Measurements from ENCODE around the gene LTBP1. TPM values are rescaled to one million over a fixed set of nuclear protein-coding genes. Genes with fewer than 3 reads are reported as not detected.

LTBP1 gene
- total and polyA plus RNA-seq, 2 donors (not counting 1 experiment from before 2014, with no cell fraction given), result 0.69 TPM; not detected in 1

GRCh38 chr2:32993005-32993539, 46.3 kb downstream of the LTBP1 start:
- WGBS (ENCODE audit: insufficient coverage), result 93% methylated on average over 7 of the region's 8 CpGs
- H4K20me1 ChIP-seq (ENCODE audit: control insufficient read depth, insufficient read depth, low read length, poor library complexity, severe bottlenecking), result no peaks in the 10 kb centered on the region
- H3K4me2 ChIP-seq (replicated peaks; ENCODE audit: low read depth, low read length, poor library complexity, severe bottlenecking), result no peak overlapping the region
- intact Hi-C loops (cut with micrococcal nuclease), result no loop called here
- H3K79me2 ChIP-seq (ENCODE audit: control insufficient read depth, insufficient read depth, low read length), result no peaks in the 10 kb centered on the region
- peaks cover 0 to 4% (median 0%) of the 10 kb centered on the region in 3 donors for H3K9me3 ChIP-seq (ENCODE audit: control extremely low read depth in 1 of 3, control insufficient read depth in 2 of 3, insufficient read depth in 1 of 3, low read length in 2 of 3)
- no peak for TF ChIP-seq EZH2 (IDR thresholded peaks at IDR 0.05; ENCODE audit: borderline replicate concordance, insufficient read depth, low read depth, low read length, poor library complexity, severe bottlenecking)
- no peak for TF ChIP-seq CTCF (IDR thresholded peaks at IDR 0.05)
- DNase-seq (no peak), ATAC-seq (ENCODE audit: low read depth) (no peak)
- no peaks in the 10 kb centered on the region for H3K36me3 ChIP-seq (replicated peaks in 1 of 2; ENCODE audit: control extremely low read depth in 1 of 2, control insufficient read depth in 1 of 2, extremely low read depth in 1 of 2, insufficient read depth in 2 of 2, low read length in 1 of 2)
- POLR2A ChIA-PET, result no interaction called here
- H3K27me3 ChIP-seq (replicated peaks in 1 of 4; ENCODE audit: control extremely low read depth in 1 of 4, control insufficient read depth in 3 of 4, insufficient read depth in 4 of 4, low read length in 3 of 4), result no peaks in the 10 kb centered on the region
- H3K27me3 Mint-ChIP-seq, result peaks cover 6% of the 10 kb centered on the region
- H3K27ac Mint-ChIP-seq, result no peak overlapping the region
- no peak overlapping the region for H3K9ac ChIP-seq (ENCODE audit: low read length)
- no peak overlapping the region for H3K4me3 Mint-ChIP-seq
- H2AFZ ChIP-seq (ENCODE audit: insufficient read depth, low read depth, low read length, poor library complexity, severe bottlenecking), result no peak overlapping the region
- no peaks in the 10 kb centered on the region for H3K9me3 Mint-ChIP-seq (ENCODE audit: insufficient read depth)
- H3K4me1 Mint-ChIP-seq, result no peaks in the 10 kb centered on the region
- H3K27ac ChIP-seq (ENCODE audit: low read length in 2 of 2), result no peak overlapping the region
- no peak overlapping the region for H3K4me3 ChIP-seq (ENCODE audit: control extremely low read depth in 1 of 5, extremely low read depth in 1 of 5, insufficient read depth in 1 of 5, low read depth in 2 of 5, low read length in 4 of 5)
- CTCF ChIA-PET, result no interaction called here
- H3K4me1 ChIP-seq (ENCODE audit: control insufficient read depth in 2 of 2, insufficient read depth in 2 of 2, low read length in 2 of 2), result no peaks in the 10 kb centered on the region

- no peak overlapping the region for H3K27ac ChIP-seq (ENCODE audit: low read length in 2 of 2)
- no CpG with 5 or more reads among the region's 2 CpGs for WGBS (ENCODE audit: insufficient coverage)
- no peak for TF ChIP-seq EZH2 (IDR thresholded peaks at IDR 0.05; ENCODE audit: borderline replicate concordance, insufficient read depth, low read depth, low read length, poor library complexity, severe bottlenecking)
- TF ChIP-seq CTCF (IDR thresholded peaks at IDR 0.05), result no peak
- Mint-ChIP-seq H3K9me3 (ENCODE audit: insufficient read depth) (no peaks in the 10 kb centered on the region), H3K4me3 (no peak overlapping the region), H3K4me1 (no peaks in the 10 kb centered on the region), H3K27me3 (peaks cover 3% of the 10 kb centered on the region), H3K27ac (no peak overlapping the region)
- no peak overlapping the region for H3K4me2 ChIP-seq (replicated peaks; ENCODE audit: low read depth, low read length, poor library complexity, severe bottlenecking)
- DNase-seq, result no peak
- H4K20me1 ChIP-seq (ENCODE audit: control insufficient read depth, insufficient read depth, low read length, poor library complexity, severe bottlenecking), result no peaks in the 10 kb centered on the region
- intact Hi-C loops (cut with micrococcal nuclease), result no loop called here
- no peaks in the 10 kb centered on the region for H3K36me3 ChIP-seq (replicated peaks in 1 of 2; ENCODE audit: control extremely low read depth in 1 of 2, control insufficient read depth in 1 of 2, extremely low read depth in 1 of 2, insufficient read depth in 2 of 2, low read length in 1 of 2)
- POLR2A ChIA-PET, result no interaction called here
- ATAC-seq (ENCODE audit: low read depth), result no peak
- H3K9me3 ChIP-seq (ENCODE audit: control extremely low read depth in 1 of 3, control insufficient read depth in 2 of 3, insufficient read depth in 1 of 3, low read length in 2 of 3), result peaks cover 0 to 4% (median 0%) of the 10 kb centered on the region in 3 donors
- CTCF ChIA-PET, result no interaction called here
- no peak overlapping the region for H2AFZ ChIP-seq (ENCODE audit: insufficient read depth, low read depth, low read length, poor library complexity, severe bottlenecking)
- H3K9ac ChIP-seq (ENCODE audit: low read length), result no peak overlapping the region
- H3K79me2 ChIP-seq (ENCODE audit: control insufficient read depth, insufficient read depth, low read length), result no peaks in the 10 kb centered on the region
- no peaks in the 10 kb centered on the region for H3K27me3 ChIP-seq (replicated peaks in 1 of 4; ENCODE audit: control extremely low read depth in 1 of 4, control insufficient read depth in 3 of 4, insufficient read depth in 4 of 4, low read length in 3 of 4)
- no peaks in the 10 kb centered on the region for H3K4me1 ChIP-seq (ENCODE audit: control insufficient read depth in 2 of 2, insufficient read depth in 2 of 2, low read length in 2 of 2)
- H3K4me3 ChIP-seq (ENCODE audit: control extremely low read depth in 1 of 5, extremely low read depth in 1 of 5, insufficient read depth in 1 of 5, low read depth in 2 of 5, low read length in 4 of 5), result no peak overlapping the region
Measured at GRCh38 chr2:32997705-32998104, 51.0 kb downstream of the LTBP1 start.
